Stomach (tissue), 9 donors: ENCODE results near the gene DPCD. TPM values are rescaled to one million over a fixed set of nuclear protein-coding genes. Genes with fewer than 3 reads are reported as not detected.

Experiments used
- DNase-seq, 2 donors: peaks; one replicate each; pipeline versions ENCODE4 v3.0.0 to v3.0.0-alpha.2; 2013 to 2019
- H3K27ac ChIP-seq, 5 donors: fragments of 200-600 bp in 4 of 5; sonication (generic) in 4 of 5; one replicate each; pipeline ENCODE4 v1.5.1; 2013 to 2019; ENCODE audit warnings: mild to moderate bottlenecking in 1 of 5, moderate library complexity in 1 of 5
- H3K27me3 ChIP-seq, 3 donors: fragments of 200-600 bp; sonication (generic); one replicate each; pipeline ENCODE4 v1.5.1; 2017 to 2019; ENCODE audit warnings: mixed run types in 1 of 3
- H3K36me3 ChIP-seq, 4 donors: fragments of 200-600 bp; sonication (generic); 1 replicate in 3 of 4; 2 replicates in 1 of 4; pipeline ENCODE4 v1.5.1; 2016 to 2019
- H3K4me1 ChIP-seq, 4 donors: fragments of 200-600 bp; sonication (generic); one replicate each; pipeline ENCODE4 v1.5.1; 2016 to 2019
- H3K4me3 ChIP-seq, 4 donors: fragments of 200-600 bp; sonication (generic) in 3 of 4; one replicate each; pipeline ENCODE4 v1.5.1; 2016 to 2019; ENCODE audit warnings: mild to moderate bottlenecking in 1 of 4
- H3K9me3 ChIP-seq, 4 donors: fragments of 200-600 bp; sonication (generic); one replicate each; pipeline ENCODE4 v1.5.1; 2016 to 2019
- CTCF ChIP-seq, 7 experiments: fragments of 450-650 bp in 4 of 7; fragments of 200-600 bp in 3 of 7; sonication (generic) in 3 of 7; IDR thresholded peaks; one replicate each; pipeline ENCODE4 v1.5.1; 2016 to 2019; ENCODE audit warnings: antibody characterized with exemption in 7 of 7, control low read depth in 2 of 7, mild to moderate bottlenecking in 1 of 7
- EP300 ChIP-seq: sonication (generic); formaldehyde crosslinking; IDR thresholded peaks from one replicate; pipeline ENCODE4 v1.6.1; 2017; ENCODE audit warnings: antibody characterized with exemption
- POLR2A ChIP-seq, 4 donors: fragments of 450-650 bp; IDR thresholded peaks; one replicate each; pipeline ENCODE4 v1.6.1; 2016; ENCODE audit warnings: antibody characterized with exemption in 4 of 4, control low read depth in 2 of 4, mild to moderate bottlenecking in 1 of 4, moderate library complexity in 1 of 4
- POLR2AphosphoS5 ChIP-seq, 3 donors: sonication (generic); formaldehyde crosslinking; IDR thresholded peaks; one replicate each; pipeline ENCODE4 v1.6.1; 2016; ENCODE audit warnings: antibody characterized with exemption in 3 of 3
- WGBS, 5 donors: extraction: QIAGEN DNeasy Blood & Tissue Kit in 3 of 5; methylation state at CpG; one replicate each; pipeline versions ENCODE4 v1.1.5 to v1.1.7; 2013 to 2018; 5-methylcytosine and 5-hydroxymethylcytosine counted together
- intact Hi-C: fragments of 100-400 bp; cut with DNase I; formaldehyde crosslinking; loops from one replicate; pipeline ENCODE4 v1.15.1; 2023; ENCODE audit warnings: low total_unique reads
- polyA plus RNA-seq, 3 donors: library from polyadenylated mRNA; stranded (reverse); fragments of 200-250 nt; gene quantifications; one replicate each; pipeline ENCODE4 v1.2.3, GENCODE V29; 2013
- total RNA-seq, 5 donors: library from RNA; depleted of rRNA; stranded (reverse); fragments of >200 nt; gene quantifications; one replicate each; pipeline versions ENCODE4 v1.1.0 to v1.2.3, GENCODE V29; 2014 to 2016
- donor health status: healthy with polysubstance abuse.
- donor health status: Bipolar disorder and iron deficiency.
- donor health status: healthy.

The DPCD gene
- total and polyA plus RNA-seq, 8 donors, result 6.7 to 86.6 (median 21.1) TPM

GRCh38 chr10:101617824-101618568, 29.9 kb downstream of the DPCD start:
- intact Hi-C loops, result no loop called here
- Histone ChIP-seq H3K27ac (no peak overlapping the region), H3K4me3 (no peak overlapping the region), H3K4me1 (no peaks in the 10 kb centered on the region), H3K9me3 (no peaks in the 10 kb centered on the region), H3K36me3 (peaks cover 13 to 83% (median 77%) of the 10 kb centered on the region in 4 donors), H3K27me3 (no peaks in the 10 kb centered on the region)
- WGBS, 5 donors, result 75 to 86% (median 79%) methylated on average over 4 of the region's 4 CpGs
- no peak for DNase-seq
- TF ChIP-seq POLR2AphosphoS5 (IDR thresholded peaks at IDR 0.05) (no peak), EP300 (no peak), POLR2A (IDR thresholded peaks at IDR 0.05) (no peak), CTCF (IDR thresholded peaks at IDR 0.05) (no peak)

- H3K27me3 ChIP-seq, result no peaks in the 10 kb centered on the region
- no peaks in the 10 kb centered on the region for H3K9me3 ChIP-seq
- 77 to 100% (median 94%) methylated on average over 2 of the region's 2 CpGs for WGBS, 5 donors
- H3K4me3 ChIP-seq, result no peak overlapping the region
- TF ChIP-seq CTCF (IDR thresholded peaks at IDR 0.05), result no peak
- TF ChIP-seq POLR2A (IDR thresholded peaks at IDR 0.05), result no peak
- no peak for TF ChIP-seq EP300
- TF ChIP-seq POLR2AphosphoS5 (IDR thresholded peaks at IDR 0.05), result no peak
- DNase-seq, result no peak
- no peak overlapping the region for H3K27ac ChIP-seq
- intact Hi-C loops, result no loop called here
- peaks cover 18 to 88% (median 80%) of the 10 kb centered on the region in 4 donors for H3K36me3 ChIP-seq
- H3K4me1 ChIP-seq, result no peaks in the 10 kb centered on the region
Measured at GRCh38 chr10:101618871-101619270, 30.8 kb downstream of the DPCD start.

- no peak for DNase-seq
- intact Hi-C loops, result no loop called here
- WGBS, 5 donors, result 91 to 98% (median 97%) methylated on average over 6 of the region's 6 CpGs
- TF ChIP-seq POLR2A (IDR thresholded peaks at IDR 0.05), result no peak
- TF ChIP-seq EP300, result no peak
- TF ChIP-seq CTCF (IDR thresholded peaks at IDR 0.05), result no peak
- TF ChIP-seq POLR2AphosphoS5 (IDR thresholded peaks at IDR 0.05), result no peak
- peaks cover 22 to 97% (median 91%) of the 10 kb centered on the region in 4 donors for H3K36me3 ChIP-seq
- no peak overlapping the region for H3K27ac ChIP-seq
- no peaks in the 10 kb centered on the region for H3K4me1 ChIP-seq
- H3K4me3 ChIP-seq, result no peak overlapping the region
- H3K9me3 ChIP-seq, result no peaks in the 10 kb centered on the region
- H3K27me3 ChIP-seq, result no peaks in the 10 kb centered on the region
Measured at GRCh38 chr10:101619983-101620382, 31.9 kb downstream of the DPCD start.

GRCh38 chr10:101623528-101623927, 35.4 kb downstream of the DPCD start:
- Histone ChIP-seq H3K9me3 (no peaks in the 10 kb centered on the region), H3K36me3 (peaks cover 22 to 91% (median 85%) of the 10 kb centered on the region in 4 donors), H3K4me1 (no peaks in the 10 kb centered on the region), H3K27me3 (no peaks in the 10 kb centered on the region), H3K4me3 (no peak overlapping the region), H3K27ac (no peak overlapping the region)
- WGBS, 5 donors, result 82 to 97% (median 89%) methylated on average over 1 of the region's 1 CpG
- intact Hi-C loops, result no loop called here
- TF ChIP-seq EP300, result no peak
- TF ChIP-seq POLR2A (IDR thresholded peaks at IDR 0.05), result no peak
- TF ChIP-seq CTCF (IDR thresholded peaks at IDR 0.05), result no peak
- TF ChIP-seq POLR2AphosphoS5 (IDR thresholded peaks at IDR 0.05), result no peak
- DNase-seq, result no peak
